OCI-LY7 (cell line): ENCODE measurements around the gene CHCHD5. TPM values are rescaled to one million over a fixed set of nuclear protein-coding genes. Genes with fewer than 3 reads are reported as not detected.
"Not testable (repeated sequence)": the region's sequence is repeated elsewhere in the genome, so short reads cannot be mapped to it uniquely, and the experiment has no call there.

Experiments used
- BruUV-seq: library from RNA; stranded (reverse); fragments of 400-500 nt; replicated peaks from 2 replicates; lab custom pipeline; 2021; lab: Mats Ljungman, UMichigan
- CTCF ChIA-PET: fragments of 300-600 bp; sonication (Branson Sonifier 250); formaldehyde crosslinking; loops from one replicate; lab custom pipeline; 2022; ENCODE audit warnings: antibody characterized with exemption; ENCODE audit not compliant: unreplicated experiment; lab: Charles Lee
- POLR2A ChIA-PET: fragments of 300-600 bp; sonication (Branson Sonifier 250); formaldehyde crosslinking; loops from one replicate; lab custom pipeline; 2022; ENCODE audit warnings: antibody characterized with exemption; lab: Charles Lee
- DNase-seq: peaks from one replicate; pipeline ENCODE4 v3.0.0-alpha.2; 2015; ENCODE audit warnings: low spot score
- H2AFZ ChIP-seq: fragments of 200-600 bp; sonication (generic), shearing (Covaris generic); 2 replicates; pipeline ENCODE4 v1.6.1; 2014; ENCODE audit warnings: mild to moderate bottlenecking, antibody characterized with exemption, low read length, moderate library complexity
- H3K27ac ChIP-seq: fragments of 200-600 bp; sonication (generic); 2 replicates; pipeline ENCODE4 v1.5.1; 2014; ENCODE audit warnings: mixed run types, low read depth, mild to moderate bottlenecking, moderate library complexity, low read length, inconsistent platforms; ENCODE audit not compliant: poor library complexity, severe bottlenecking
- H3K36me3 ChIP-seq: fragments of 200-600 bp; sonication (generic); 2 replicates; pipeline ENCODE4 v1.6.1; 2014; ENCODE audit warnings: mild to moderate bottlenecking, antibody characterized with exemption, low read length, moderate library complexity, mixed read lengths; ENCODE audit not compliant: insufficient read depth
- H3K4me1 ChIP-seq: fragments of 200-600 bp; sonication (generic); 2 replicates; pipeline ENCODE4 v1.5.1; 2014; ENCODE audit warnings: mild to moderate bottlenecking, low read length; ENCODE audit not compliant: insufficient read depth, poor library complexity, severe bottlenecking
- H3K4me2 ChIP-seq: fragments of 200-600 bp; sonication (generic); 2 replicates; pipeline ENCODE4 v1.6.1; 2014; ENCODE audit warnings: mild to moderate bottlenecking, low read length
- H3K4me3 ChIP-seq: fragments of 200-600 bp; sonication (generic); 2 replicates; pipeline ENCODE4 v1.5.1; 2014; ENCODE audit warnings: mild to moderate bottlenecking, low read depth, low read length; ENCODE audit not compliant: poor library complexity, severe bottlenecking
- H3K79me2 ChIP-seq: fragments of 200-600 bp; sonication (generic); 2 replicates; pipeline ENCODE4 v1.6.1; 2016; ENCODE audit warnings: low read depth, mild to moderate bottlenecking, low read length, moderate library complexity, mixed read lengths; ENCODE audit not compliant: insufficient read depth
- H3K9me2 ChIP-seq: fragments of 200-600 bp; sonication (generic); 2 replicates; pipeline ENCODE4 v1.6.1; 2016; ENCODE audit warnings: mild to moderate bottlenecking, low read length, mixed read lengths; ENCODE audit not compliant: insufficient read depth
- H3K9me3 ChIP-seq: fragments of 200-600 bp; sonication (generic); 2 replicates; pipeline ENCODE4 v1.6.1; 2014; ENCODE audit warnings: mild to moderate bottlenecking, mixed run types, low read length, mixed read lengths
- H4K20me1 ChIP-seq: fragments of 200-600 bp; sonication (generic); 2 replicates; pipeline ENCODE4 v1.6.1; 2014; ENCODE audit warnings: mild to moderate bottlenecking, antibody characterized with exemption, low read length, moderate library complexity, mixed read lengths; ENCODE audit not compliant: insufficient read depth
- CTCF ChIP-seq: fragments of 200-600 bp; sonication (generic); conservative IDR thresholded peaks from 2 replicates; pipeline ENCODE4 v1.5.1; 2014; ENCODE audit warnings: mild to moderate bottlenecking, antibody characterized with exemption, low read length, moderate library complexity, mixed read lengths
- EZH2phosphoT487 ChIP-seq: fragments of 200-600 bp; sonication (generic); IDR thresholded peaks from 2 replicates; pipeline ENCODE4 v1.6.1; 2018; ENCODE audit warnings: low read depth, borderline replicate concordance, mild to moderate bottlenecking, mixed run types, antibody characterized with exemption, low read length, moderate library complexity, mixed read lengths
- intact Hi-C: fragments of 100-400 bp; cut with micrococcal nuclease; formaldehyde crosslinking; loops from one replicate; pipeline ENCODE4 v1.10.0; 2022; ENCODE audit not compliant: unreplicated experiment
- total RNA-seq, 2 experiments: library from RNA; depleted of rRNA in 1 of 2; stranded (reverse); fragments of >200 nt in 1 of 2; shearing (Covaris generic) in 1 of 2; gene quantifications; 2 replicates each; pipeline ENCODE4 v1.2.3, GENCODE V29; 2014 to 2022

CHCHD5 gene
- total RNA-seq, 2 experiments from 2014 or later: 22.5 to 36.0 TPM

GRCh38 chr2:112614201-112614840 is 29.9 kb downstream of the CHCHD5 start:
- Histone ChIP-seq H3K79me2 (no peaks in the 10 kb centered on the region), H3K36me3 (no peaks in the 10 kb centered on the region), H3K27ac (no peak overlapping the region), H4K20me1 (no peaks in the 10 kb centered on the region), H3K4me2 (no peak overlapping the region), H2AFZ (no peak overlapping the region), H3K9me3 (no peaks in the 10 kb centered on the region), H3K4me3 (no peak overlapping the region), H3K9me2 (no peaks in the 10 kb centered on the region), H3K4me1 (no peaks in the 10 kb centered on the region)
- TF ChIP-seq CTCF (no peak), EZH2phosphoT487 (no peak)
- BruUV-seq: no TSS peak
- intact Hi-C loops: no loop called here
- ChIA-PET CTCF (no interaction called here), POLR2A (no interaction called here)
- no peak for DNase-seq

GRCh38 chr2:112615051-112615450 is 30.6 kb downstream of the CHCHD5 start:
- BruUV-seq: no TSS peak

GRCh38 chr2:112615798-112616197 is 31.4 kb downstream of the CHCHD5 start:
- H3K4me3 ChIP-seq, CTCF ChIA-PET, H3K36me3 ChIP-seq, intact Hi-C loops, H2AFZ ChIP-seq, DNase-seq, H3K79me2 ChIP-seq, BruUV-seq, H4K20me1 ChIP-seq, H3K27ac ChIP-seq, H3K4me1 ChIP-seq, H3K4me2 ChIP-seq, H3K9me3 ChIP-seq, H3K9me2 ChIP-seq: not testable (repeated sequence)
- POLR2A ChIA-PET: interaction anchor here (0.7 kb wide), 1 partner anchor 613 kb away, joined by 5 read pairs; no protein-coding TSS in a partner anchor

More at GRCh38 chr2:112615051-112615450, 30.6 kb downstream of the CHCHD5 start:
- Histone ChIP-seq H3K4me1 (no peaks in the 10 kb centered on the region), H3K27ac (no peak overlapping the region), H3K4me2 (no peak overlapping the region), H3K9me2 (no peaks in the 10 kb centered on the region), H3K36me3 (no peaks in the 10 kb centered on the region), H2AFZ (no peak overlapping the region), H3K4me3 (no peak overlapping the region), H3K9me3 (no peaks in the 10 kb centered on the region), H3K79me2 (no peaks in the 10 kb centered on the region), H4K20me1 (no peaks in the 10 kb centered on the region)
- ChIA-PET CTCF (no interaction called here), POLR2A (no interaction called here)
- intact Hi-C loops: no loop called here
- no peak for DNase-seq
- no peak for TF ChIP-seq EZH2phosphoT487
